ENCODE data around the gene ANKRD6. TPM values are rescaled to one million over a fixed set of nuclear protein-coding genes. Genes with fewer than 3 reads are reported as not detected.

Gene ANKRD6
- total and polyA plus RNA-seq, 2 donors (not counting 1 experiment from before 2014, with no cell fraction given): 3.8 to 10.5 TPM

DNA sequence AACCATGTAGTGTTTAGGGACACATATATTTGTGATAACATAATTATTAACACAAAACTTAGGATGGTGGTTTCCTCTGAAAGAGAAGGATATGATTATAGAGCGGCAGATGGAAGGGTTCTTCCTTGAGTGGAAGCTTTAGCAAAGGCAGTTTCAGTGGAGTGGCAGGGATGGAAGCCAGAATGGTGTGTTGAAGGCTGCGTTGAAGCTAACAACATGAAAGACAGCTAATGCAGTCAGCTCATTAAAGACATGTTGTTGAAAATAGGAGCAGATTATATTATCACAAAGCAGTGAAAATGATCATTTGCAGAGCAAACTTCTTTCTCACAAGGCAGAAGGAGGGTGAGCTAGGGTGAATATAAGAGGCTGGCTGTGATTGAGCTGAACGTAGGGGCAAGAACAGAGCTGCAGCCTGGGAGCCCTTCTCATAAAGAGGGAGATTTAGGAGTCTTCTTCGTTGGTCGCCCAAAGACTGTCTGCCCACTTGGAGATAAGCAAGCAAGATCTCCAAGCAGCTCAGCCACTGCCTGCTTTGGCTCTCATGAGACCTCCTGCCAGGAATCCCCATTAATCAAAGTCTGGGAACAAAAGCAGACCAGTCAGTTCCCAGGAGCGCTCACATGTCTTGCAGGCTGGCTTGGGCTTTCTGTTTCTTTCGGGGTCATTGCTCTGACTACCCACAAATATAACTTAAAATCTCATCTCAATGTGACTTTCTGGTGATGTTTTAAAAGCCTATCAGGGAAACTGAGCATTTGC lies 2.6 kb upstream of the ANKRD6 start:
- no peak overlapping the region for H3K4me3 ChIP-seq (ENCODE audit: control extremely low read depth in 1 of 5, extremely low read depth in 1 of 5, insufficient read depth in 1 of 5, low read depth in 2 of 5, low read length in 4 of 5)
- no peaks in the 10 kb centered on the region for H3K36me3 ChIP-seq (replicated peaks in 1 of 2; ENCODE audit: control extremely low read depth in 1 of 2, control insufficient read depth in 1 of 2, extremely low read depth in 1 of 2, insufficient read depth in 2 of 2, low read length in 1 of 2)
- CTCF ChIA-PET: interaction anchor here (1.5 to 3.6 kb wide), 4 partner anchors 11 to 1049 kb away, joined by 5 to 61 read pairs (median 9); no protein-coding TSS in a partner anchor
- Mint-ChIP-seq H3K4me3 (no peak overlapping the region), H3K27me3 (peaks cover 14% of the 10 kb centered on the region), H3K4me1 (peaks cover 11% of the 10 kb centered on the region), H3K27ac (no peak overlapping the region), H3K9me3 (ENCODE audit: insufficient read depth) (no peaks in the 10 kb centered on the region)
- no peak for TF ChIP-seq EZH2 (IDR thresholded peaks at IDR 0.05; ENCODE audit: borderline replicate concordance, insufficient read depth, low read depth, low read length, poor library complexity, severe bottlenecking)
- H3K79me2 ChIP-seq (ENCODE audit: control insufficient read depth, insufficient read depth, low read length): no peaks in the 10 kb centered on the region
- H3K27me3 ChIP-seq (replicated peaks in 1 of 4; ENCODE audit: control extremely low read depth in 1 of 4, control insufficient read depth in 3 of 4, insufficient read depth in 4 of 4, low read length in 3 of 4): no peaks in the 10 kb centered on the region
- H2AFZ ChIP-seq (ENCODE audit: insufficient read depth, low read depth, low read length, poor library complexity, severe bottlenecking): no peak overlapping the region
- WGBS (ENCODE audit: insufficient coverage): 96% methylated on average over 6 of the region's 7 CpGs
- DNase-seq (no peak), ATAC-seq (ENCODE audit: low read depth) (no peak)
- POLR2A ChIA-PET: no interaction called here
- H3K4me1 ChIP-seq (ENCODE audit: control insufficient read depth in 2 of 2, insufficient read depth in 2 of 2, low read length in 2 of 2): peaks cover 10 to 12% of the 10 kb centered on the region in 2 donors
- H4K20me1 ChIP-seq (ENCODE audit: control insufficient read depth, insufficient read depth, low read length, poor library complexity, severe bottlenecking): no peaks in the 10 kb centered on the region
- no peak overlapping the region for H3K27ac ChIP-seq (ENCODE audit: low read length in 2 of 2)
- no peak overlapping the region for H3K9ac ChIP-seq (ENCODE audit: low read length)
- no peaks in the 10 kb centered on the region for H3K9me3 ChIP-seq (ENCODE audit: control extremely low read depth in 1 of 3, control insufficient read depth in 2 of 3, insufficient read depth in 1 of 3, low read length in 2 of 3)
- intact Hi-C loops (cut with micrococcal nuclease): loop anchor here (5.0 to 10.0 kb wide), 2 partner anchors 53 to 384 kb away; partner anchors contain the start of gene MDN1
- no peak overlapping the region for H3K4me2 ChIP-seq (replicated peaks; ENCODE audit: low read depth, low read length, poor library complexity, severe bottlenecking)

GRCh38 chr6:89433252-89434149 lies 549 bp downstream of the ANKRD6 start:
- peak; percentile 15 for ATAC-seq (ENCODE audit: low read depth)
- Mint-ChIP-seq H3K27me3 (no peaks in the 10 kb centered on the region), H3K9me3 (ENCODE audit: insufficient read depth) (no peaks in the 10 kb centered on the region), H3K27ac (peak overlapping the region; percentile 60), H3K4me1 (peaks cover 13% of the 10 kb centered on the region), H3K4me3 (peak overlapping the region; percentile 92)
- CTCF ChIA-PET: interaction anchor here (0.6 to 3.6 kb wide), 9 partner anchors 62 to 1045 kb away, joined by 3 to 61 read pairs (median 5); no protein-coding TSS in a partner anchor
- H3K4me3 ChIP-seq (ENCODE audit: control extremely low read depth in 1 of 5, extremely low read depth in 1 of 5, insufficient read depth in 1 of 5, low read depth in 2 of 5, low read length in 4 of 5): peak overlapping the region; percentile 34 to 72 (median 69)
- H4K20me1 ChIP-seq (ENCODE audit: control insufficient read depth, insufficient read depth, low read length, poor library complexity, severe bottlenecking): no peaks in the 10 kb centered on the region
- TF ChIP-seq EZH2 (IDR thresholded peaks at IDR 0.05; ENCODE audit: borderline replicate concordance, insufficient read depth, low read depth, low read length, poor library complexity, severe bottlenecking): no peak
- TF ChIP-seq, protein P1, sequence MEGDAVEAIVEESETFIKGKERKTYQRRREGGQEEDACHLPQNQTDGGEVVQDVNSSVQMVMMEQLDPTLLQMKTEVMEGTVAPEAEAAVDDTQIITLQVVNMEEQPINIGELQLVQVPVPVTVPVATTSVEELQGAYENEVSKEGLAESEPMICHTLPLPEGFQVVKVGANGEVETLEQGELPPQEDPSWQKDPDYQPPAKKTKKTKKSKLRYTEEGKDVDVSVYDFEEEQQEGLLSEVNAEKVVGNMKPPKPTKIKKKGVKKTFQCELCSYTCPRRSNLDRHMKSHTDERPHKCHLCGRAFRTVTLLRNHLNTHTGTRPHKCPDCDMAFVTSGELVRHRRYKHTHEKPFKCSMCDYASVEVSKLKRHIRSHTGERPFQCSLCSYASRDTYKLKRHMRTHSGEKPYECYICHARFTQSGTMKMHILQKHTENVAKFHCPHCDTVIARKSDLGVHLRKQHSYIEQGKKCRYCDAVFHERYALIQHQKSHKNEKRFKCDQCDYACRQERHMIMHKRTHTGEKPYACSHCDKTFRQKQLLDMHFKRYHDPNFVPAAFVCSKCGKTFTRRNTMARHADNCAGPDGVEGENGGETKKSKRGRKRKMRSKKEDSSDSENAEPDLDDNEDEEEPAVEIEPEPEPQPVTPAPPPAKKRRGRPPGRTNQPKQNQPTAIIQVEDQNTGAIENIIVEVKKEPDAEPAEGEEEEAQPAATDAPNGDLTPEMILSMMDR (IDR thresholded peaks at IDR 0.05): peak; percentile 38
- no peaks in the 10 kb centered on the region for H3K27me3 ChIP-seq (replicated peaks in 1 of 4; ENCODE audit: control extremely low read depth in 1 of 4, control insufficient read depth in 3 of 4, insufficient read depth in 4 of 4, low read length in 3 of 4)
- H2AFZ ChIP-seq (ENCODE audit: insufficient read depth, low read depth, low read length, poor library complexity, severe bottlenecking): peak overlapping the region; percentile 84
- POLR2A ChIA-PET: interaction anchor here (1.0 kb wide), 1 partner anchor 205 kb away, joined by 3 read pairs; the partner anchor contains the start of gene LYRM2
- H3K9ac ChIP-seq (ENCODE audit: low read length): peak overlapping the region; percentile 75
- under 1% methylated on average over 78 of the region's 80 CpGs for WGBS (ENCODE audit: insufficient coverage)
- peaks cover 10 to 12% of the 10 kb centered on the region in 2 donors for H3K4me1 ChIP-seq (ENCODE audit: control insufficient read depth in 2 of 2, insufficient read depth in 2 of 2, low read length in 2 of 2)
- peak; percentile 63 for DNase-seq
- H3K27ac ChIP-seq (ENCODE audit: low read length in 2 of 2): no peak overlapping the region
- intact Hi-C loops (cut with micrococcal nuclease): loop anchor here (1.0 to 10.0 kb wide), 7 partner anchors 21 to 1045 kb away; partner anchors contain the start of genes LYRM2, MDN1 and RRAGD
- no peaks in the 10 kb centered on the region for H3K79me2 ChIP-seq (ENCODE audit: control insufficient read depth, insufficient read depth, low read length)
- H3K36me3 ChIP-seq (replicated peaks in 1 of 2; ENCODE audit: control extremely low read depth in 1 of 2, control insufficient read depth in 1 of 2, extremely low read depth in 1 of 2, insufficient read depth in 2 of 2, low read length in 1 of 2): no peaks in the 10 kb centered on the region
- peak overlapping the region; percentile 98 for H3K4me2 ChIP-seq (replicated peaks; ENCODE audit: low read depth, low read length, poor library complexity, severe bottlenecking)
- no peaks in the 10 kb centered on the region for H3K9me3 ChIP-seq (ENCODE audit: control extremely low read depth in 1 of 3, control insufficient read depth in 2 of 3, insufficient read depth in 1 of 3, low read length in 2 of 3)

Data from B cell (primary cell).